SU-DHL-6 (cell line): ENCODE data around the gene ENTPD6.

Source experiments
- H2AFZ ChIP-seq: fragments of 200-600 bp; sonication (generic); 2 replicates; pipeline ENCODE4 v1.6.1; 2014; ENCODE audit warnings: low read depth, mild to moderate bottlenecking, moderate library complexity, mixed read lengths, antibody characterized with exemption, low read length; ENCODE audit not compliant: severe bottlenecking
- H3F3A ChIP-seq: fragments of 200-600 bp; shearing (Covaris generic); 2 replicates; pipeline ENCODE4 v1.6.0; 2016; ENCODE audit warnings: antibody characterized with exemption, mild to moderate bottlenecking; ENCODE audit not compliant: insufficient read depth
- H3K27ac ChIP-seq: fragments of 200-600 bp; sonication (generic); 2 replicates; pipeline ENCODE4 v1.5.1; 2016; ENCODE audit warnings: low read depth, mild to moderate bottlenecking, low read length, moderate library complexity, mixed read lengths
- H3K27me3 ChIP-seq: fragments of 200-600 bp; sonication (generic), shearing (Covaris generic); 2 replicates; pipeline ENCODE4 v1.6.0; 2014; ENCODE audit warnings: mild to moderate bottlenecking, low read length
- H3K36me3 ChIP-seq: fragments of 200-600 bp; sonication (generic); 2 replicates; pipeline ENCODE4 v1.6.1; 2014; ENCODE audit warnings: mild to moderate bottlenecking, low read length, mixed read lengths
- H3K4me2 ChIP-seq: fragments of 300-600, 200-600 bp; shearing (Covaris generic), sonication (generic); 2 replicates; pipeline ENCODE4 v1.6.0; 2014; ENCODE audit warnings: low read length, low read depth, mild to moderate bottlenecking; ENCODE audit not compliant: poor library complexity, severe bottlenecking
- H3K4me3 ChIP-seq: fragments of 200-600 bp; sonication (generic); 2 replicates; pipeline ENCODE4 v1.5.1; 2014; ENCODE audit warnings: antibody characterized with exemption, low read length, mild to moderate bottlenecking, mixed read lengths; ENCODE audit not compliant: insufficient read depth, poor library complexity, severe bottlenecking
- H3K79me2 ChIP-seq: fragments of 200-600 bp; sonication (generic); 2 replicates; pipeline ENCODE4 v1.6.1; 2014; ENCODE audit warnings: mild to moderate bottlenecking, low read length, moderate library complexity; ENCODE audit not compliant: insufficient read depth
- H3K9ac ChIP-seq: fragments of 200-600 bp; sonication (generic); 2 replicates; pipeline ENCODE4 v1.7.0; 2014; ENCODE audit warnings: mild to moderate bottlenecking, low read length
- H3K9me2 ChIP-seq: fragments of 200-600 bp; sonication (generic); replicated peaks from 2 replicates; pipeline ENCODE4 v1.6.1; 2014; ENCODE audit warnings: low read length; ENCODE audit not compliant: insufficient read depth
- H3K9me3 ChIP-seq: fragments of 200-600 bp; sonication (generic); 2 replicates; pipeline ENCODE4 v1.6.1; 2014; ENCODE audit warnings: low read length, mixed read lengths; ENCODE audit not compliant: insufficient read depth
- H4K20me1 ChIP-seq: fragments of 200-600 bp; sonication (generic); 2 replicates; pipeline ENCODE4 v1.6.1; 2014; ENCODE audit warnings: low read depth, mild to moderate bottlenecking, antibody characterized with exemption, low read length, moderate library complexity, mixed read lengths
- EZH2phosphoT487 ChIP-seq: fragments of 200-600 bp; sonication (generic), shearing (Covaris generic); conservative IDR thresholded peaks from 2 replicates; pipeline ENCODE4 v1.6.1; 2018; ENCODE audit warnings: mild to moderate bottlenecking, antibody characterized with exemption, low read length, moderate library complexity, mixed read lengths
- TF ChIP-seq, protein P1 (sequence below): fragments of 200-600 bp; sonication (generic); IDR thresholded peaks from one replicate; pipeline ENCODE4 v1.5.1; 2017; ENCODE audit warnings: antibody characterized with exemption, mild to moderate bottlenecking, low read length, moderate library complexity; ENCODE audit not compliant: insufficient read depth, poor library complexity, severe bottlenecking

ENTPD6 gene

DNA sequence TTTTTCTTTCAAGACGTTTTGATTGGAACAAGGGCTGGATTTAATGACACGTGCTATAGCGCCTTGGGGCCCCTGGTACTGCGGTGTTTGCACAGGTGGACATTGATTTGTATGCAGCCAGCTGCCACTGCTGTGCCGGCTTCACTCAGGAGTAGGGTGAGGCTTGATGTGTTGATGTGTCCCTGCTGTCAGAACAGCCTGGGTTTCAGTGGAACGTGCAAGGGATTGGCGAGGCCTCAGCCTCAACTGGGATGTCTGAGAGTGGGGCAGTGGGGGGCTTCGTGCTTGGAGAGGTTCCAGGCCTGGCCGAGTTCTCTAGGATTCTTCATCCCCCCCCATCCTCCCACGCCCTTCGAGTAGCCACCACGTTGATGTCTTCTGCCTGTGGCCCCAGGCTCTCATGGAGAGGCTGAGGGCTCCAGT is 75.3 kb downstream of the ENTPD6 start:
- Histone ChIP-seq H3K27ac (no peak overlapping the region), H3K9me2 (no peaks in the 10 kb centered on the region), H3K9ac (no peak overlapping the region), H3F3A (no peaks in the 10 kb centered on the region), H3K4me2 (no peak overlapping the region), H4K20me1 (peaks cover 12% of the 10 kb centered on the region; the same call in 1 of the 2 replicates), H3K4me3 (no peak overlapping the region), H3K79me2 (no peaks in the 10 kb centered on the region), H3K9me3 (no peaks in the 10 kb centered on the region), H2AFZ (no peak overlapping the region), H3K27me3 (no peaks in the 10 kb centered on the region), H3K36me3 (no peaks in the 10 kb centered on the region)
- TF ChIP-seq, protein P1, sequence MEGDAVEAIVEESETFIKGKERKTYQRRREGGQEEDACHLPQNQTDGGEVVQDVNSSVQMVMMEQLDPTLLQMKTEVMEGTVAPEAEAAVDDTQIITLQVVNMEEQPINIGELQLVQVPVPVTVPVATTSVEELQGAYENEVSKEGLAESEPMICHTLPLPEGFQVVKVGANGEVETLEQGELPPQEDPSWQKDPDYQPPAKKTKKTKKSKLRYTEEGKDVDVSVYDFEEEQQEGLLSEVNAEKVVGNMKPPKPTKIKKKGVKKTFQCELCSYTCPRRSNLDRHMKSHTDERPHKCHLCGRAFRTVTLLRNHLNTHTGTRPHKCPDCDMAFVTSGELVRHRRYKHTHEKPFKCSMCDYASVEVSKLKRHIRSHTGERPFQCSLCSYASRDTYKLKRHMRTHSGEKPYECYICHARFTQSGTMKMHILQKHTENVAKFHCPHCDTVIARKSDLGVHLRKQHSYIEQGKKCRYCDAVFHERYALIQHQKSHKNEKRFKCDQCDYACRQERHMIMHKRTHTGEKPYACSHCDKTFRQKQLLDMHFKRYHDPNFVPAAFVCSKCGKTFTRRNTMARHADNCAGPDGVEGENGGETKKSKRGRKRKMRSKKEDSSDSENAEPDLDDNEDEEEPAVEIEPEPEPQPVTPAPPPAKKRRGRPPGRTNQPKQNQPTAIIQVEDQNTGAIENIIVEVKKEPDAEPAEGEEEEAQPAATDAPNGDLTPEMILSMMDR: no peak
- no peak for TF ChIP-seq EZH2phosphoT487

GRCh38 chr20:25271486-25272222 is 76.1 kb downstream of the ENTPD6 start:
- Histone ChIP-seq H3K79me2 (no peaks in the 10 kb centered on the region), H3K9ac (no peak overlapping the region), H3K27me3 (no peaks in the 10 kb centered on the region), H4K20me1 (peaks cover 12% of the 10 kb centered on the region; the same call in 1 of the 2 replicates), H3K4me3 (no peak overlapping the region), H3K4me2 (no peak overlapping the region), H3K9me2 (no peaks in the 10 kb centered on the region), H3K9me3 (no peaks in the 10 kb centered on the region), H3K27ac (no peak overlapping the region), H2AFZ (no peak overlapping the region), H3K36me3 (no peaks in the 10 kb centered on the region), H3F3A (no peaks in the 10 kb centered on the region)
- TF ChIP-seq EZH2phosphoT487: no peak
- TF ChIP-seq, protein P1: no peak

DNA sequence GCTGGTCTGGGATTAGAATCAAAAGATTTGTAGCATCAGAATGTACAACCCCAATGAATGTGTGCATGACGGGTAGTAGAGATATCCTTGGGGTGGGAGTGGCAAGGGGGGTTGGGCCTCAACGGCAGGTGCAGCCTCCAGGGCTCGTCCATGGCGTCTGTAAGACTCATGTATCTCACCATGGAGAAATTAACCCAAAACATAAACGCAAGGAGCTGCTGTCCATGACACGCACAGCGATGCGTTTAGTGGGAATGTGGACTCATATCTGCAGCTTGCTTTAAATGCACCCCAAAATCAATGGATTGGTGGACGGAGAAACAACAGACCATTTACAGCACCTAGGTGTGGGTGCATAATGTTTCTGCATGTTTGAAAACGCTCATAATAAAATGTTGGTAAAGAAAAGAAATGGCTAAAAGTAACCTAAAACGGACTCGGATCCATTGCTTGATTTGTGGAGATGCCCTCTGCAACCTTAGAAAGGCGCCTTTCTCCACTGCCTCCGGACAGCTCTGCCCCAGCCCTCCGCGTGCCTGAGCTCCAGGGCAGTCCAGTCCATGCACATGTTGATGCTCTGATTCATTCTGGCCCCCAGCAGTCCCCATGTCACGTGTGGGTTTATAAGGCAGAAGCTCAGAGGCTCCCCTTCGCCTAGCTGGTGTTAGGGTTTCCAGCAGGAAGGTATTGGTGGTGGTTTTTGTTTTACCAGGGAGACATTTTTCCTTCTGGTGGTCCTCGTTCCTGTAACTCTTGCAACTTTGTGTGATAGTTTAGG is 76.9 kb downstream of the ENTPD6 start:
- TF ChIP-seq, protein P1: no peak
- TF ChIP-seq EZH2phosphoT487: no peak

More for the DNA sequence above, 76.9 kb downstream of the ENTPD6 start:
- H4K20me1 ChIP-seq: 0 out of 2 replicates have a peak, but pooled peaks cover 6% of the 10 kb centered on the region
- no peaks in the 10 kb centered on the region for H3F3A ChIP-seq
- no peaks in the 10 kb centered on the region for H3K36me3 ChIP-seq
- no peak overlapping the region for H3K9ac ChIP-seq
- no peaks in the 10 kb centered on the region for H3K27me3 ChIP-seq
- no peaks in the 10 kb centered on the region for H3K9me3 ChIP-seq
- H3K4me3 ChIP-seq: no peak overlapping the region
- no peaks in the 10 kb centered on the region for H3K79me2 ChIP-seq
- H3K4me2 ChIP-seq: no peak overlapping the region
- no peak overlapping the region for H2AFZ ChIP-seq
- H3K27ac ChIP-seq: no peak overlapping the region
- no peaks in the 10 kb centered on the region for H3K9me2 ChIP-seq
